Stimulated activated CD4-positive, alpha-beta T cell treated with anti-CD3 and anti-CD28 coated beads, Interleukin-15, amount 100 ng/mL, for 48 hours (primary cell): ENCODE data around the gene CC2D1A.
"Not testable (repeated sequence)": the region's sequence is repeated elsewhere in the genome, so short reads cannot be mapped to it uniquely, and the experiment has no call there.

Source experiments
- DNase-seq, 2 donors: peaks; one replicate each; pipeline ENCODE4 v3.0.0-alpha.2; 2020; ENCODE audit warnings: low read depth in 2 of 2

Gene CC2D1A

DNA sequence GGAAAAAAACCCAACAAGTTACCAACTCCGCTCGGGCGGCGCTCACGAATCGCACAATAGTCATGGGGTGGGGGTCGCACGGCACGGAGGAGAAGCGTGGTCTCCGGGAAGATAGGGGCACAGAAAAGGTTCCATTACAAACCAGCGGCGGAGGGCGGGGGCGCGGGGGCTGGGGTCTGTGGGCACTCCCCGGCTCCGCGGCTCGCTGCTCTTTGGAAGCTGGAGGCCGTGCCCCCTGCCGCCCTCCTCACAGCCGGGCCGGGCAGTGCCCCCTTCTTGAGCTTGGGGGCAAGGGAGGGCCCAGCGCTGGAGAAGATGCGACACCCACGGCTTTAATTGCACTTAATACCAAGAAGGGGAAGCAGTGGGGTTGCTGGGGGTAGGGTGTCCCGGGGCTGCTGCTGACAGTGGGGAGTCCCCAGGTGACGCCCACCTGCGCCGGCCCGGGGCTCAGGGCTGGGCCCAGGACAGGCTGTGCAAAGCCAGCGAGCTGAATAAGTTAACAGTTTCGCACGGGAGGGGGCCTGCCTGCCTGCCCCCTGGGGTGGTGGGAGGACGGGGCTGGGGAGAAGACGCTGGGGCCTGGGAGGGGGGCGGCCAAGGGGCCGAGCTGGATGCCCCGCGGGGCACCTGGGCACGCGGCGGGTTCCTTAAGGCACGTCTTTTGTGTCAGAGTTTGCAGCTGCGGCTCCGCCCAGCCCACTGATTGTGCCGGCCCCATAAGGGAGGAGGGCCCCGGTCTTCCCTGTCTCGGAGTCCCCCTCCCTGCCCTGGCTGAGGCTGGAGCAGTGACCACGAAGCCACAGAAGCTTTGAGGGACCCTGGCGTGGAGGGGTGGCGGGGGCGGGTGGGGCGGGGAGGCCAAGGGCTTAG lies 56.1 kb downstream of the CC2D1A start:
- no peak for DNase-seq

DNA sequence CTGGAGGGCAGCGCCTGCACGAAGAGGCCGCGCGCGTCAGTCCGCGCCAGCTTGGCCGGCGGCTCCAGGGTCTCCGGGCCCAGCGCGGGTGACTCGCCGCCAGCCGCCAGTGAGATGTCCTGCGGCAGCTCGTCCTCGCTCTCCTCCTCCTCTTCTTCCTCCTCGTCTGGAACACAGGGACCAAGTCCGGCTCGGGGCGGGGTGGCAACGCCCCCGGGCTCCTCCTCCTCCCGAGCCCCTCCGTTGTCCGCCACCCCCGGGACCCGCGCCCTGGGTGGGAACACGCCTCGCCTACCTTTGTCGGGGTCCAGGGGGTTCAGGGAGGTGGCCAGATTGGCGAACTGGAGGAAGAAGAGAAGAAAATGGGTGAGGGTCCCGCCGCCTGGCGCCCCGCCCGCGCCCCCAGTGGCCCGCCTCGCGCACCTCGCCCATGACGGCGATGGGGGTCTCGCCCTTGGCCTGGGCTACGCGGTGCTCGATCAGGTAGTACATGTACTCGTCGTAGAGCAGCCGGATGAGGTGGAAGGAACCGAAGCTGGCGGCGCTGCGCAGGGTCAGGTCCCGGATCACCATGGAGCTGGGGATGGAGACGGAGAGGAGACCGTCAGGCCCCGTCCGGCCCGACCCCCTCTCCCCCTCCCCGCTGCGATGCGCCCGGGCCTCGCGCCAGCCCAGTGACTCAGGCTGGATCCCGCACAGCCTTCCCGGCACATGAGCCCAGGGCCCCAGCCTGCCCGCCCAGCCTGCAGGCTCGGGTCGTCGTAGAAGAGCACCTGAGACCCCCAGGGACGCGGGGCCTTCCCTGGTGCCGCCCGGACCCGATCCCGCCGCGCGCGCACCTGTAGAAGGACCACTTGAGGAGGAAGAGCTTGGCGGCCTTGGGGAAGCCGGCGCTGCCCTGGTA lies 57.0 kb downstream of the CC2D1A start:
- no peak for DNase-seq

DNA sequence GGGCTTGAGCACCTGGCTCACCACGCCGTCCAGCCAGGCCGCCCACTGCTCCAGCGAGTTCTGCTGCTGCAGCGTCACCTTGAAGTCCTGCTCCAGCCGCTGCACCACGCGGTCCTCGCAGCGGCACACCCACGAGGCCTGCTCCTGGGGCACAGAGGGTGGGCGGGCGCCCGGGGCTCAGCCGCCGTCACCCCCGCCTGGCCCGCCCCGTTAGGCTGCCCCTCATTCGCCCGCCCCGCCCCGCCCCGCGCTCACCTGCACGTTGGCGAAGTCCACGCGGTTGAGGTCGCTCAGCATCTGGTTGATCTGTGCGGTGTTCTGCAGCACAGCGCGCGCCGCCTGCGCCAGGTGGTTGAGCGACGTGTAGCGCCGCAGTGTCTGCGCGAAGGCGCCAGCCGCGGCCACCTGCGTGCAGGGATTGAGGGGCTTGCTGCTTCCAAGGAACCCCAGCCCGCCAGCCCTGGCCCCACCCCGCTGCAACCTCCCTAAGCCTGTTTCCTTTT lies 57.7 kb downstream of the CC2D1A start:
- no peak for DNase-seq

DNA sequence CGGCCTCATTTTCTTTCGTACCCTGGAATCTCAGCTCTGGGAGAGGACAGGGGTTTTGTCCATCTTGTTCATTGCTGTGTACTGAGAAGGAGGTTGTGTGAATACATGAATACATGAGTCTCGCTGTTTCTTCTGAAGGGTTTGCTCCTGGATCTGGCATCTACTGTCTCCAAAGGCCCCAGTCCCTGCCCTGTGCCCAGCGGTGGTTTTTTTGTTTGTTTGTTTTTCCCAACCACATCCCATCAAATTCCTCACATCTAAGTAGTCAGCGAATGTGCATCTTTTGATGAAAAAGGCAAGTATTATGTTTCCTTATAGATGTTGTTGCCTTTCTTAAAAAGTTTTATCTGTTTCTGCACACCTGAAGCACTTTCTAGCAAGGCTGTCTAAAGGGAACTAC lies 58.8 kb downstream of the CC2D1A start:
- no peak for DNase-seq

DNA sequence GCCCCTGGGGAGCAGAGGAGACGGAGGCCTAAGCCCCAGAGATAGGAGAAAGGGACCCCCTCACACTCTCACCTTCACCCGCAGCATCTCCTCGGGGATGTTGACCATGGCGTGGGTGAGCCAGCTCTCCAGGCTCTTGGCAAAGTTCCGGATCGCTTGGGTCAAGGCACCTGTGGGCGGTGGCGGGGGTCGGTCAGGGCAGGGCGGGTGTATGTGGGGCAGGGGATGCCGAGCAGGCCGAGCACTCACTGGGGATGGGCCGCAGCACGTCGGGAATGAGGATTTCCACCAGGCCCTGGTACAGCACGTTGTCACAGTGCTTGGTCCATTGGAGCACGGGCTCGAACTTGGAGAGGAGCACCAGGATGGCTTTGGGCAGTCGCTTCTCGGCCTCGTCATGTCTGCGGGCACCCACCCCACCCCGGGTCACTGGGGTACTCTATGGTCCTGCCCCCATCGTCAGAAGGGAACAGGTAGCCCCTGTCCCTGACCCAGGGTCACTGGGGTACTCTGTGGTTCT lies 59.4 kb downstream of the CC2D1A start:
- no peak for DNase-seq

DNA sequence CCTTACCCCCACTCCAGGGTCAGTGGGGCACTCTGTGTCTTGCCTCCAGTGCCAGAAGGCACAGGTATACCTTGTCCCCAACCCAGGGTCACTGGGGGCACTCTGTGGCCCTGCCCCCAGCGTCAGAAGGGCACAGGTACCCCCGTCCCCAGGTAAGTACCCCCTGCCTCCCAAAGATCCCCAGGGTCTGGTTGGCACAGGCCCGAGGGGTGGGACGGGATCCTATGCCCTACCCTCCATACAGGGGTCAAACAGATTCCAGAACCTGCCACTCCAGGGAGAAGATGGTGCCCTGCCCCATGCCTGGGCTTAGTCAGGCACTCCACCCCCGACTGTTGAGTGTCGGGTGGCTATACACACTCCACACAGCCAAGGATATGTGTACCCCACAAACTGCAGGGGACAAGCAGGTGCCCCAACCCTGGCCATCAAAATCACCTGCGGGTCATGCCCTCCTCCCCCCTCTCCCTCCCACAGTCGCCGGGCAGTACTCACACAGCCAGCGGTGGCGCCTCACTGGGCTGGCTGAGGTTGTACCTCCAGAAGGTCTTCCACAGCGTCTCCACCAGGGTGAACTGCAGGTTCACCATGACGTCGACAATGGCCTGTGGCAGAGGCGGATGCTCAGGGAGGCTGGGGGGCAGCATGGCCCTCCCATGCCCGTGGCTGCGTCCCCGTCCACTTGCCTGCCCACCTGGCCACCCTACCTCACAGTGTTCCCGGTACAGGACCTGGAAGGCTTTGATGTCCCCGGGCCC lies 60.1 kb downstream of the CC2D1A start:
- DNase-seq = no peak

DNA sequence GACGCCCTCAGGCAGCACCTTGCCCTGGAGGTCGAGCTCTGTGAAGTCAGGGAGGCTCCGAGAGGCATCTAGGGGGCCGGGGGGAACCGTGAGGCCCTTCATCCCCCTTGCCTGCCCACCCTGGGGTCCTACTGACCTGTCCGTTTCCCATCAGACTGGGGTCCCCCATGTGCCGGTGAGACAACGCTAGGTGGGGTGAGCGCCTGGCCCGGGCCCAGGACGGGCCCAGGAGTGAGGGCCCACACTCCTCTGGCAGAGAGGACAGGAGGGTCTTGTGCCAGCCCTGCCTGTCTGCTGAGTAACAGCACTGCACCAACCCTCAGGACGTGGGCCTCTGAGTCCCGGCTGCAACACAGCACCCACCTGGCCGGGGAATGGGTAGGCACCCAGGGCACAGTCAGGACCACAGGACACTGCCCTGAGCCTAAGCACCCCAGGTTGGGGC lies 60.7 kb downstream of the CC2D1A start:
- no peak for DNase-seq

DNA sequence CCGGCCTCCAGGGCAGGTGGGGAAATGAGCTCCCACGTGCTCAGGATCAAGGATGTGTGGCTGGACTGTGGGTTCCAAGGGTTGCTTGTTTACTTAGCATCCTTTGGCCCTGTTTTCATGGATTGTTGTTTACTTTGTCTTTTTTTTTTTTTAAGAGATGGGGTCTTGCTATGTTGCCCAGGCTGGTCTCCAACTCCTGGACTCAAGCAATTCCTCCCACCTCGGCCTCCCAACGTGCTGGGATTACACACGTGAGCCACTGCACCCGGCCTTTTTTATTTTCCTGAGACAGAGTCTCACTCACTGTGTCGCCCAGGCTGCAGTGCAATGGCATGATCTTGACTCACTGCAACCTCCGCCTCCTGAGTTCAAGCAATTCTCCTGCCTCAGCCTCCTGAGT lies 61.2 kb downstream of the CC2D1A start:
- DNase-seq = not testable (repeated sequence)

DNA sequence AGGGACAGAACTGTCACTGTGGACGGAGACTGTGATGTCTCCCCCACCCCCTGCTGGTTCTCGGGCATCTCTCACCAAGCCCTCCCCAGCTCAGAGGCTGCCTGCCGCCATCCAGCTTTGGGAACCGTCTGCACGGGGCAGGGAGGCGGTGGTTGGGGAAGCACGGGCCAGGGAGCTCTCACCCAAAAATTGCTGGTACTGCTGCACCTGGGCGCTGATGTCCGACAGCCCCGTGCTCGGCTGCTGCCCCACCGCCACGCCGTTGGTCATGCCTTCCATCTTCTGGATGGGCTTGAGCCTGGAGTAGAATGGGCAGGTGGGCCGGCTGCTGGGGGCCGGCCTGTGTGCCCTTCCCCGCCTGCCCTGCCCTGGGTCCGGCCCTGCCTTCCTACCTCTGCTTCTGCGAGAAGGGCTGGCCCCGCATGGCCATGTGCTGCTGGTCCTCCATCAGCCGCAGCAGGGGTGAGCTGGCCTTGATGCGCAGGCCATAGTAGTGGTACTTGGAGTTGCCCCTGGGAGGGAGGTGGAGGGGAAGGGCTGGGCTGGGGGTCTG lies 62.5 kb downstream of the CC2D1A start:
- DNase-seq = no peak

DNA sequence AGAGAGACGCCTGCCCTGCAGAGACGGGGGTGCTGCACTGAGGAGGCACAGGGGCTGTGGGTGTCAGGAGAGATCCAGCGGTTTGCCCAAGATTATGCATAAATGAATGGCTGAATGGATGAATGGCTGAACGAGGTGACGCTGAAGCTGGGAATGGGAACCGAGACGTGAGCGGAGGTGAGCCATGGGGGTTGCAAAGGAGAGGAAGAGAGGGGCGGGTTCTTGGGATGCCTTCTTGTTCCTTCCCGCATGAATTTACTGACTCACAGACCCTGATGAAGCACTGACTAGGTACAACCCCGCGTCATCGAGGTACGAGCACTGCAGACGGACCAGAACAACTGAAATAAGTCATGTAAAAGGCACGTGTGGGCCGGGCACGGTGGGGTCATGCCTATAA lies 63.0 kb downstream of the CC2D1A start:
- no peak for DNase-seq

DNA sequence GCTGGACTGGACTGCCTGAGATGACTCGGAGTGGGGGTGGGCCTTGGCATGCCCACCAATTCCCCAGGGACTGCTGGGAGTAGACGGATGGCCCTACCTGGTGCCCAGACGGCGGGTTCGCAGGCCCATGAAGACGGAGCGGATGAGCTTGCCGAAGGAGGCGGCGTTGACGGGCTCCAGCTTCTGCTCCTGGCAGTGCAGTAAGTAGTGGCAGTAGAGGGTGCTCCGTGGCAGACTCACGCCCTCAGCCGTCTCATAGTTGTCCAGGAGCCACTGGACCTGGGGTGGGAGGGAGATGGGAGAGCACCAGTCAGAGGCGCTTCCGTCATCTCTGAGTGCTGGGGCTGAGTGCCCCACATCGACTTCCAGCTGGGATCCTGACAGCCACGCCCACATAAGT lies 63.9 kb downstream of the CC2D1A start:
- no peak for DNase-seq

DNA sequence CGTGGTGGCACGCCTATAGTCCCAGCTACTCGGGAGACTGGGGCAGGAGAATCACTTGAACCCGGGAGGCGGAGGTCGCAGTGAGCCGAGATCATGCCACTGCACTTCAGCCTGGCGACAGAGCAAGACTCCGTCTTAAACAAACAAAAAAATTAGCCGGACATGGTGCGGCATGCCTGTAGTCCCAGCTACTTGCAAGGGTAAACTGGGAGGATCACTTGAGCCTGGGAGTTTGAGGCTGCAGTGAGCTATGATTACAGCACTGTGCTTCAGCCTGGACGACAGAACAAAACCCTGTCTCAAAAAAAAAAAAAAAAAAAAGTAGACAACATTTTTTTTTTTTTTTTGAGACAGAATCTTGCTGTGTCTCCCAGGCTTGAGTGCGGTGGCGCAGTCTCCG lies 65.9 kb downstream of the CC2D1A start:
- not testable (repeated sequence) for DNase-seq

DNA sequence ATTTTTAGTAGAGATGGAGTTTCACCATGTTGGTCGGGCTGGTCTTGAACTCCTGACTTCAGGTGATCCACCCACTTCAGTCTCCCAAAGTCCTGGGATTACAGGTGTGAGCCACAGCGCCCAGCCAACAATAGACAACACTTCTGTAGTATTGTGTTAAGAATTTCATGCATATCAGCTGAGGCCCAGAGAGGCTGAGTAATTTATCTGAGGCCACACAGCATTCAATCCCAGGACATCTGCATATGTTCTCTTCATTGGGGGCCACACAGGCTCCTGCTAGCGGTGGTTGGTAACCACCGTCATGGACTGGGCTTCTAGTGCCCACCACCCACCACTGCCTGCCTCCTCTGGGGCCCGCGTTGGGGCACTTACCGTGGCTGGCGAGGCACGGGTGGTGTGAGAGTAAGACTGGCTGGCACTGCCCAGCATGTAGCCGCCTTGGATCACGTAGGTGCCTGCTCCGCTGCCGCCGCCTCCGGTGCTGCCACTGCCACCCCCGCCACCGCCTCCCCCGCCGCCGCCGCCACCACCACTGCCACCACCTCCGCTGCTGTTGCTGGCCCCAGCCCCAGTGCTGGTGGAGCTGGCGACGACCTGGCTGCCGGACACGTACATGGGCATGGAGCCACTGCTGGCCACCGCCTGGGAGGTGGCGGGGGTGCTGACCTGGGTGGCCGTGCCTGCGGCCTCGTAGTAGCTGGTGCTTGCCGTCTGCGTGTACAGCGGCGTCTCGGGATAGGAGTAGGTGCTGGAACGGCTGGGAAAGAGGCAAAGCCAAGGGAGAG lies 66.6 kb downstream of the CC2D1A start:
- no peak for DNase-seq

DNA sequence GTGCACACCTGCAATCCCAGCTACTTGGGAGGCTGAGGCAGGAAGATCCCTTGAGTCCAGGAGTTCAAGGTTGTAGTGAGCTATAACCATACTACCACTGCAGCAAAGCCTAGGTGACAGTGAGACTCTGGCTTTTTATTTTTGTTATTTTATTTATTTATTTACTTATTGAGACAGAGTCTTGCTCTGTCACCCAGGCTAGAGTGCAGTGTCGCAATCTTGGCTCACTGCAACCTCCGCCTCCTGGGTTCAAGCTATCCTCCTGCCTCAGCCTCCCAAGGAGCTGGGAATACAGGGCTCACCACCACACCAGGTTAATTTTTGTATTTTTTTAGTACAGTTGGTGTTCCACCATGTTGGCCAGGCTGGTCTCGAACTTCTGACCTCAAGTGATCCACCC lies 67.5 kb downstream of the CC2D1A start:
- not testable (repeated sequence) for DNase-seq

DNA sequence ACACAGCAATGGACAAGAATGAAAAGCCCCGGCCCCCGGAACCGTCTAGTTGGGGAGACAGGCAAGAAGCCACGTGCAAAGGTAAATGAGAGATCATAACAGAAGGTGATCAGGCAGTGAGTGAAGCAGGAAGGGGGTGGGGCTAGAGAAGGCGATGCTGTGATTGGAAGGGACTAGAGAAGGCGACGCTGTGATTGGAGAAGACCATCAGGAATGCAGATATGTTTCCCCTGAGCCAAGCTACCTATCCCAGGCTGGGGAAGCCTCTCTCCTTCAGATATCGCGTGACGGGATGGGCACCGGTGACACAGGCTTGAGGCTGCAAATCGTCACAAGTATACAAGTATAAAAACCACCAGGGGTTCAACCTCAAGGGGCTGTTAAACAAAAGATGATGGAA lies 68.1 kb downstream of the CC2D1A start:
- no peak for DNase-seq

DNA sequence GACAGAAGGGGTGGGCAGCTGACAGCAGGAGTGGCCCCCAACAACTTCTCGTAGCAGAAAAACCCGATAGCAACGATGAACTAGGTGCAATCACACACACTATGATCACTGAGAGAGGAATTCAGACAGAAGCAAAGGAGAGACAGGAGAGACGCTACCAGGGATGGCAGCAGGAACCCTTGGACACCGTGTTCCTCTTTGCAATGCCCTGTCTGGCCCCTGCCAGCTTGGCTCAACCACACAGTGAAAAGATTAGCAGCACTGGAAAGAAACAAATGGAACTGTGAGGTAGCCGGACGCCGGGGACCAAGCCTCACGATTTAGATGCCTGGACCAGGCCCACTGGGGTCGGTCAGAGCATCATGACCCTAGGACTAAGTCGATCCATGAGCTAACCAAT lies 69.9 kb downstream of the CC2D1A start:
- no peak for DNase-seq

DNA sequence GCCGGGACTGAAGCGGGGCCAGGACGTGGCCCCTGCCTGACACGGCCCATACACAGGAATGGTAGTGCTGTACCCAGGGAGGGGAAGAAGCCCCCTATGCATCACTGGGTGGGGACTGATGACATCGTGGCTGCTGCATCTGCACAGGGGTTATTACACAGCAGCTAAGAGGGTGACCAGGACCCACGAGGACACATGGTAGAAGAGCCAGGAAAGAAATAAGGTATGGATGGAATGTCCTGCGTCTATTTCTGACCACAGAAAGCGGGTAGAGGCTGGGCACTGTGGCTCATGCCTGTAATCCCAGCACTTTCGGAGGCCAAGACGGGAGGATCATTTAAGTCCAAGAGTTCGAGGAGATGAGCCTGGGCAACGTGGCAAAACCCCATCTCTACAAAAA lies 70.4 kb downstream of the CC2D1A start:
- DNase-seq = no peak

DNA sequence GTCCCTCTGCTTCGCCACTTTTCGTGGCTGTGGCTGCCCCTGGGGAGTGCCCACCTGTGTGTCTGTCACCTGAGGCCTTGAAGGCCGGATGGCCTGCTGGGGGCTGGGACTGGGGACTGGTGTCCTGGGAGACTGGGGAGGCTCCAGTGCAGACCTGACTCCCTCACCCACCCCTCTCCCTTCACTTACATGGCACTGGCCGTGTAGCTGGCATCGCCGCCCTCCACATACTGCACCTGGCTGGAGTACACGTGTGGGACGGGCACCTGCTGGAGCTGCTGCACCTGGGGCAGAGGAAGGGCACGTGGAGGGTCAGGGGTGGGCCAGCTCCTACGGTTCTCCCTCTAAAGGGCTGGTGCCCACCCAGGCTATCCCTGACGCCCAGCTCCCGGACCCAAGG lies 71.8 kb downstream of the CC2D1A start:
- DNase-seq = no peak

DNA sequence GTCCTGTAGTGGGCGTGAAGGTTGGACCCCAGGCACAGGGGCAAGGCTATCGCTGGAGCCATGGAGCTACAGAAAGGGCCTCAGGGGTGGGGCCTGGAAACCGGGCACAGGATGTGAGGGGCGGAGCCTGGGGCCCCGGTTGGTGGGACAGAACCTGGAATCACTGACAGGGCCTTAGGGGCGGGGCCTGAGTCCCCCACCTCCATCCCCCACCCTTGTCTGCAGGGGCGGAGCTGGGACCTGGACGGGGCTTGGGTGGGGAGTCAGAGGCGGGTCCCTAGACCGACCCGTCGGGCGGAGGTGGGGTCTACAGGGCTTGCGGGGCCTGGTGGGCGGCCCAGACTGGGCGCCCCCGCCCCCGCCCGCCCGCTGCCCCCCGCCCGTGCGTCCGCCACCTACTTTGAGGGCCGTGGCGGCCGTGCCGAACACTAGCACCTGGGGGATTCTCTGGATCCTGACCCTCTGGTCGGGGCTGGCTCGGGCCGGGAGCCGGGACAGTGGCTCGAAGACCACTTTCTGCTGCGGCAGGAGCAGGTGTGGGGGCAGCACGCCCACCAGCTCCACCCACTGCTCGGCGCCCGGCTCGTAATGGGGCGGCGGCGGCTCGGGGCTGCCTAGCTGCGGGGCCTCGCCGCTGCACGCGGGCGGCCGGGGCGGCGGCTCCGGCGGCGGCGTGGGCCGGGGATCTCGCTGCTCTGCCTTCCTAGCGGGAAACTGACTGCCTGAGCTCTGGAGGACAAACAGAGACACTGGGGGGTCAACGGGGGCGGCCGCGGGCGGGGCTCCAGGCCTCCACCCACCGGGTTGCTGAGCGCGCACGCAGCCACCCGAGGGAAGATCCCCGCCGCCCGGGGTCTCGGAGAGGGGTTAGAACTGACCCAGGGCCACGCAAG lies 72.6 kb downstream of the CC2D1A start:
- DNase-seq = no peak

DNA sequence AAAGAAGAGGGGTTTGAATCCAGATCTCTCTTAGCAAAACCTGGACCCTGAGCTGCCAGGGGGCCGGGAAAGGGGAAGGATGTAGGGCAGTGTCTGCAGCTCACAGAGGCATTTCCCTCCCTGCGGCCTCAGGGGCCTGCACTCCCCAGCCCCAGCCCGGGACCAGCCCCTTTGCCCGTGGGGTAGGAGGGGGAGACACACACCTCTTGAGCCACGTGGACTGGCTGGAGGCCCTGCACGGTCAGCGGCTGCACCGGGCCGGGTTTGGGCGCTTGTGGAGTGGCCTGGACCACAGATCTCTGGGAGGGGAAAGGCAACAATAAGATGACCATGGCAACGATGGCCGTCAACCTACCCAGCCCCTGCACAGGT lies 73.2 kb downstream of the CC2D1A start:
- no peak for DNase-seq
